Ishikawa (cell line): Measurements from ENCODE around the gene NSUN2.

ENCODE experiments used
- CEBPB ChIP-seq: IDR thresholded peaks from 2 replicates; pipeline ENCODE4 v1.6.1; 2012
- CREB1 ChIP-seq: IDR thresholded peaks from 2 replicates; pipeline ENCODE4 v1.6.1; 2012; ENCODE audit warnings: low read depth
- EGR1 ChIP-seq: IDR thresholded peaks from 2 replicates; pipeline ENCODE4 v1.6.1; 2012
- EP300 ChIP-seq: IDR thresholded peaks from 2 replicates; pipeline ENCODE4 v1.6.1; 2012; ENCODE audit warnings: borderline replicate concordance
- FOXM1 ChIP-seq: IDR thresholded peaks from 2 replicates; pipeline ENCODE4 v1.6.1; 2012; ENCODE audit warnings: low read depth, borderline replicate concordance
- NFIC ChIP-seq: IDR thresholded peaks from 2 replicates; pipeline ENCODE4 v1.6.1; 2012
- RAD21 ChIP-seq: IDR thresholded peaks from 2 replicates; pipeline ENCODE4 v1.6.1; 2012; ENCODE audit warnings: low read depth
- TAF1 ChIP-seq: IDR thresholded peaks from 2 replicates; pipeline ENCODE4 v1.6.1; 2012; ENCODE audit warnings: low read depth, mild to moderate bottlenecking
- TCF12 ChIP-seq: IDR thresholded peaks from 2 replicates; pipeline ENCODE4 v1.6.1; 2012; ENCODE audit warnings: low read depth
- TEAD4 ChIP-seq: IDR thresholded peaks from 2 replicates; pipeline ENCODE4 v1.6.1; 2012
- YY1 ChIP-seq: IDR thresholded peaks from 2 replicates; pipeline ENCODE4 v1.6.1; 2012; ENCODE audit warnings: low read depth
- ZBTB7A ChIP-seq: IDR thresholded peaks from 2 replicates; pipeline ENCODE4 v1.6.1; 2012; ENCODE audit warnings: low read depth
- TF ChIP-seq, protein P1 (sequence below): IDR thresholded peaks from 2 replicates; pipeline ENCODE4 v1.6.1; 2012; ENCODE audit warnings: low read depth, mild to moderate bottlenecking
- TF ChIP-seq, protein P2 (sequence below): IDR thresholded peaks from 2 replicates; pipeline ENCODE4 v1.6.1; 2012
- TF ChIP-seq, protein P3 (sequence below): IDR thresholded peaks from 2 replicates; pipeline ENCODE4 v1.6.1; 2012

NSUN2 gene

DNA sequence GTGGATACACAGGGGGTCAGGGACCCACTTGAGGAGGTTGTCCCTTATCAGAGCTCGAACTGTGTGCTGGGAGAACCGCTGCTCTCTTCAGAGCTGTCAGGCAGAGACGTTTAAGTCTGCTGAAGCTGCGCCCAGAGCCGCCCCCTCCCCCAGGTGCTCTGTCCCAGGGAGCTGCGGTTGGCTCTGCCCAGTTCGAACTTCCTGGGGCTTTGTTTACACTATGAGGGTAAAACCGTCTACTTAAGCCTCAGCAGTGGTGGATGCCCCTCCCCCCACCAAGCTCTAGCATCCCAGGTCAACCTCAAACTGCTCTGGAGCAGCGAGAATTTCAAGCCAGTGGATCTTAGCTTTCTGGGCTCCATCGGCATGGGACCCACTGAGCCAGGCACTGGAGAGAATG is 16.3 kb upstream of the NSUN2 start:
- no peak for TF ChIP-seq CEBPB
- TF ChIP-seq FOXM1 = no peak
- TF ChIP-seq YY1 = no peak
- TF ChIP-seq EGR1 = no peak
- TF ChIP-seq, protein P1, sequence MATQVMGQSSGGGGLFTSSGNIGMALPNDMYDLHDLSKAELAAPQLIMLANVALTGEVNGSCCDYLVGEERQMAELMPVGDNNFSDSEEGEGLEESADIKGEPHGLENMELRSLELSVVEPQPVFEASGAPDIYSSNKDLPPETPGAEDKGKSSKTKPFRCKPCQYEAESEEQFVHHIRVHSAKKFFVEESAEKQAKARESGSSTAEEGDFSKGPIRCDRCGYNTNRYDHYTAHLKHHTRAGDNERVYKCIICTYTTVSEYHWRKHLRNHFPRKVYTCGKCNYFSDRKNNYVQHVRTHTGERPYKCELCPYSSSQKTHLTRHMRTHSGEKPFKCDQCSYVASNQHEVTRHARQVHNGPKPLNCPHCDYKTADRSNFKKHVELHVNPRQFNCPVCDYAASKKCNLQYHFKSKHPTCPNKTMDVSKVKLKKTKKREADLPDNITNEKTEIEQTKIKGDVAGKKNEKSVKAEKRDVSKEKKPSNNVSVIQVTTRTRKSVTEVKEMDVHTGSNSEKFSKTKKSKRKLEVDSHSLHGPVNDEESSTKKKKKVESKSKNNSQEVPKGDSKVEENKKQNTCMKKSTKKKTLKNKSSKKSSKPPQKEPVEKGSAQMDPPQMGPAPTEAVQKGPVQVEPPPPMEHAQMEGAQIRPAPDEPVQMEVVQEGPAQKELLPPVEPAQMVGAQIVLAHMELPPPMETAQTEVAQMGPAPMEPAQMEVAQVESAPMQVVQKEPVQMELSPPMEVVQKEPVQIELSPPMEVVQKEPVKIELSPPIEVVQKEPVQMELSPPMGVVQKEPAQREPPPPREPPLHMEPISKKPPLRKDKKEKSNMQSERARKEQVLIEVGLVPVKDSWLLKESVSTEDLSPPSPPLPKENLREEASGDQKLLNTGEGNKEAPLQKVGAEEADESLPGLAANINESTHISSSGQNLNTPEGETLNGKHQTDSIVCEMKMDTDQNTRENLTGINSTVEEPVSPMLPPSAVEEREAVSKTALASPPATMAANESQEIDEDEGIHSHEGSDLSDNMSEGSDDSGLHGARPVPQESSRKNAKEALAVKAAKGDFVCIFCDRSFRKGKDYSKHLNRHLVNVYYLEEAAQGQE = no peak
- TF ChIP-seq CREB1 = no peak
- no peak for TF ChIP-seq TAF1
- no peak for TF ChIP-seq TEAD4
- no peak for TF ChIP-seq TCF12
- TF ChIP-seq RAD21 = no peak
- TF ChIP-seq, protein P2, sequence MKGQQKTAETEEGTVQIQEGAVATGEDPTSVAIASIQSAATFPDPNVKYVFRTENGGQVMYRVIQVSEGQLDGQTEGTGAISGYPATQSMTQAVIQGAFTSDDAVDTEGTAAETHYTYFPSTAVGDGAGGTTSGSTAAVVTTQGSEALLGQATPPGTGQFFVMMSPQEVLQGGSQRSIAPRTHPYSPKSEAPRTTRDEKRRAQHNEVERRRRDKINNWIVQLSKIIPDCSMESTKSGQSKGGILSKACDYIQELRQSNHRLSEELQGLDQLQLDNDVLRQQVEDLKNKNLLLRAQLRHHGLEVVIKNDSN = no peak
- TF ChIP-seq, protein P3, sequence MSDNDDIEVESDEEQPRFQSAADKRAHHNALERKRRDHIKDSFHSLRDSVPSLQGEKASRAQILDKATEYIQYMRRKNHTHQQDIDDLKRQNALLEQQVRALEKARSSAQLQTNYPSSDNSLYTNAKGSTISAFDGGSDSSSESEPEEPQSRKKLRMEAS = no peak
- no peak for TF ChIP-seq EP300
- no peak for TF ChIP-seq ZBTB7A

- no peak for TF ChIP-seq TCF12
Observed at GRCh38 chr5:6644794-6645241, 12.0 kb upstream of the NSUN2 start.

- no peak for TF ChIP-seq TAF1
- no peak for TF ChIP-seq ZBTB7A
- no peak for TF ChIP-seq NFIC
- TF ChIP-seq YY1 = no peak
- TF ChIP-seq EGR1 = no peak
- TF ChIP-seq TEAD4 = no peak
- TF ChIP-seq EP300 = no peak
- no peak for TF ChIP-seq FOXM1
- TF ChIP-seq TCF12 = no peak
- TF ChIP-seq RAD21 = no peak
- TF ChIP-seq, protein P2 = no peak
- TF ChIP-seq, protein P1 = no peak
- TF ChIP-seq CREB1 = no peak
- no peak for TF ChIP-seq CEBPB
- TF ChIP-seq, protein P3 = no peak
Observed at GRCh38 chr5:6642655-6643054, 9.8 kb upstream of the NSUN2 start.

- TF ChIP-seq EP300 (no peak), ZBTB7A (no peak), EGR1 (no peak), TCF12 (no peak), RAD21 (no peak), NFIC (no peak), FOXM1 (no peak)
- TF ChIP-seq, protein P1 = no peak
- TF ChIP-seq, protein P2 = no peak
- TF ChIP-seq, protein P3 = no peak
Observed at GRCh38 chr5:6638236-6638635, 5.4 kb upstream of the NSUN2 start.
